Stomach (tissue), 4 donors: Measurements from ENCODE around the gene ADAM8.

Experiments
- CTCF ChIP-seq, 7 experiments: fragments of 450-650 bp in 4 of 7; fragments of 200-600 bp in 3 of 7; sonication (generic) in 3 of 7; IDR thresholded peaks; one replicate each; pipeline ENCODE4 v1.5.1; 2016 to 2019; ENCODE audit warnings: antibody characterized with exemption in 7 of 7, control low read depth in 2 of 7, mild to moderate bottlenecking in 1 of 7
- POLR2A ChIP-seq, 4 donors: fragments of 450-650 bp; IDR thresholded peaks; one replicate each; pipeline ENCODE4 v1.6.1; 2016; ENCODE audit warnings: antibody characterized with exemption in 4 of 4, control low read depth in 2 of 4, mild to moderate bottlenecking in 1 of 4, moderate library complexity in 1 of 4
- POLR2AphosphoS5 ChIP-seq, 3 donors: sonication (generic); formaldehyde crosslinking; IDR thresholded peaks; one replicate each; pipeline ENCODE4 v1.6.1; 2016; ENCODE audit warnings: antibody characterized with exemption in 3 of 3

DNA sequence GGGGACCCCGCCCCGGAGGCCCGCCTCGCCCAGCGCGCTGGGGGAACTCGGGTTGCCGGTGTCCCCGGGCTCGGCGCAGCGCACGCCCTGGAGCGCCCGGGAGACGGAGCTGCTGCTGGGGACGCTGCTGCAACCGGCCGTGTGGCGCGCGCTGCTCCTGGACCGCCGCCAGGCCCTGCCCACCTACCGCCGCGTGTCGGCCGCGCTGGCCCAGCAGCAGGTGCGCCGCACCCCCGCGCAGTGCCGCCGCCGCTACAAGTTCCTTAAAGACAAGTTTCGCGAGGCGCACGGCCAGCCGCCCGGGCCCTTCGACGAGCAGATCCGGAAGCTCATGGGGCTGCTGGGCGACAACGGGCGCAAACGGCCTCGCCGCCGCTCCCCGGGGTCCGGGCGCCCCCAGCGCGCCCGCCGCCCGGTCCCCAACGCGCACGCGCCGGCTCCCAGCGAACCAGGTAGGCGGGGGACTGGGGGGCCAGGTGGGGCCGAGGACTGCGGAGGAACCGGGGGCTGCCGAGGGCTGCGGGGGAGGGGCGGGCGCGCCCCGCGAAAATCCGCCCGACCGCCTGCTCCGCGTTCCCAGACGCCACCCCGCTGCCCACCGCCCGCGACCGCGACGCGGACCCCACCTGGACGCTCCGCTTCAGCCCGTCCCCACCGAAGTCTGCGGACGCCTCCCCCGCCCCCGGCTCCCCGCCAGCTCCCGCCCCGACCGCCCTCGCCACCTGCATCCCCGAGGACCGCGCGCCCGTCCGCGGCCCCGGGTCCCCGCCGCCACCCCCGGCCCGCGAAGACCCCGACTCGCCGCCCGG, 46.1 kb downstream of the ADAM8 start:
- TF ChIP-seq POLR2AphosphoS5 (IDR thresholded peaks at IDR 0.05), result no peak
- no peak for TF ChIP-seq CTCF (IDR thresholded peaks at IDR 0.05)
- no peak for TF ChIP-seq POLR2A (IDR thresholded peaks at IDR 0.05)
